HUES6 (cell line): Measurements from ENCODE around the gene TARS3.
"Not testable (repeated sequence)": the region's sequence is repeated elsewhere in the genome, so short reads cannot be mapped to it uniquely, and the experiment has no call there.

Source experiments
- H3K27ac ChIP-seq: 2 replicates; pipeline ENCODE4 v1.7.0; 2013; ENCODE audit warnings: low read depth, mild to moderate bottlenecking, low read length, inconsistent platforms
- H3K27me3 ChIP-seq: 2 replicates; pipeline ENCODE4 v1.6.1; 2013; ENCODE audit warnings: low read length; ENCODE audit not compliant: control insufficient read depth, insufficient read depth
- H3K36me3 ChIP-seq: 2 replicates; pipeline ENCODE4 v1.6.1; 2013; ENCODE audit warnings: low read length; ENCODE audit not compliant: control insufficient read depth, insufficient read depth
- H3K4me1 ChIP-seq: 2 replicates; pipeline ENCODE4 v1.6.1; 2013; ENCODE audit warnings: low read length; ENCODE audit not compliant: control insufficient read depth, insufficient read depth
- H3K4me3 ChIP-seq: 2 replicates; pipeline ENCODE4 v1.5.1; 2013; ENCODE audit warnings: low read depth, low read length
- H3K9ac ChIP-seq: one replicate; pipeline ENCODE4 v1.6.1; 2013; ENCODE audit warnings: mild to moderate bottlenecking, low read length
- H3K9me3 ChIP-seq: 2 replicates; pipeline ENCODE4 v1.6.1; 2013; ENCODE audit warnings: low read depth, low read length; ENCODE audit not compliant: control insufficient read depth, insufficient read depth

The TARS3 gene

GRCh38 chr15:101654624-101655337, 69.5 kb downstream of the TARS3 start:
- H3K9ac ChIP-seq, H3K27ac ChIP-seq, H3K36me3 ChIP-seq, H3K4me3 ChIP-seq, H3K4me1 ChIP-seq, H3K9me3 ChIP-seq, H3K27me3 ChIP-seq: not testable (repeated sequence)

GRCh38 chr15:101654171-101654570, 70.1 kb downstream of the TARS3 start:
- Histone ChIP-seq H3K4me3 (no peak overlapping the region), H3K9ac (no peak overlapping the region), H3K4me1 (peaks cover 6% of the 10 kb centered on the region), H3K27ac (no peak overlapping the region), H3K36me3 (peaks cover 10% of the 10 kb centered on the region; the same call in 1 of the 2 replicates), H3K9me3 (peaks cover 2% of the 10 kb centered on the region; the same call in 1 of the 2 replicates), H3K27me3 (no peaks in the 10 kb centered on the region)

- Histone ChIP-seq H3K4me1 (peaks cover 6% of the 10 kb centered on the region), H3K9me3 (peaks cover 2% of the 10 kb centered on the region; the same call in 1 of the 2 replicates), H3K27ac (no peak overlapping the region), H3K27me3 (no peaks in the 10 kb centered on the region), H3K9ac (peak overlapping the region; percentile 89), H3K36me3 (peaks cover 22% of the 10 kb centered on the region), H3K4me3 (peak overlapping the region; percentile 79)
Observed at GRCh38 chr15:101652786-101653430, 71.4 kb downstream of the TARS3 start.

- peaks cover 6% of the 10 kb centered on the region for H3K4me1 ChIP-seq
- H3K27ac ChIP-seq: peak within 1 kb of the TSS; percentile 48; the same call in 1 of the 2 replicates
- no peaks in the 10 kb centered on the region for H3K27me3 ChIP-seq
- H3K9ac ChIP-seq: peak within 1 kb of the TSS; percentile 89
- peaks cover 2% of the 10 kb centered on the region; the same call in 1 of the 2 replicates for H3K9me3 ChIP-seq
- H3K36me3 ChIP-seq: peaks cover 26% of the 10 kb centered on the region
- peak within 1 kb of the TSS; percentile 79 for H3K4me3 ChIP-seq
Observed at GRCh38 chr15:101652098-101652785, 72.0 kb downstream of the TARS3 start, which contains the start of gene TM2D3. TSS of gene TM2D3 (minus strand) at chr15:101652381. CDS start at chr15:101652361, 20 bp downstream.

GRCh38 chr15:101651554-101652097, 72.6 kb downstream of the TARS3 start:
- Histone ChIP-seq H3K27ac (peak overlapping the region; percentile 48; the same call in 1 of the 2 replicates), H3K27me3 (no peaks in the 10 kb centered on the region), H3K4me1 (peaks cover 6% of the 10 kb centered on the region), H3K4me3 (peak overlapping the region; percentile 79), H3K9ac (peak overlapping the region; percentile 89), H3K36me3 (peaks cover 32% of the 10 kb centered on the region), H3K9me3 (peaks cover 2% of the 10 kb centered on the region; the same call in 1 of the 2 replicates)

GRCh38 chr15:101650145-101650544, 74.1 kb downstream of the TARS3 start:
- H3K4me3 ChIP-seq: no peak overlapping the region
- H3K9me3 ChIP-seq: no peaks in the 10 kb centered on the region
- peaks cover 45% of the 10 kb centered on the region for H3K36me3 ChIP-seq
- H3K27ac ChIP-seq: no peak overlapping the region
- no peaks in the 10 kb centered on the region for H3K27me3 ChIP-seq
- H3K9ac ChIP-seq: no peak overlapping the region
- peaks cover 6% of the 10 kb centered on the region for H3K4me1 ChIP-seq

- H3K4me1 ChIP-seq: peaks cover 6% of the 10 kb centered on the region
Observed at GRCh38 chr15:101648356-101648755, 75.9 kb downstream of the TARS3 start.

GRCh38 chr15:101647251-101647650, 77.0 kb downstream of the TARS3 start:
- H3K27ac ChIP-seq: no peak overlapping the region
- H3K4me3 ChIP-seq: no peak overlapping the region
- H3K9me3 ChIP-seq: no peaks in the 10 kb centered on the region
- H3K9ac ChIP-seq: no peak overlapping the region
- H3K36me3 ChIP-seq: peaks cover 62% of the 10 kb centered on the region
- H3K4me1 ChIP-seq: peaks cover 6% of the 10 kb centered on the region
- H3K27me3 ChIP-seq: no peaks in the 10 kb centered on the region

More at GRCh38 chr15:101648356-101648755, 75.9 kb downstream of the TARS3 start:
- Histone ChIP-seq H3K9ac (no peak overlapping the region), H3K36me3 (peaks cover 62% of the 10 kb centered on the region), H3K9me3 (no peaks in the 10 kb centered on the region), H3K27me3 (no peaks in the 10 kb centered on the region), H3K27ac (no peak overlapping the region), H3K4me3 (no peak overlapping the region)

GRCh38 chr15:101646672-101647071, 77.6 kb downstream of the TARS3 start:
- H3K4me1 ChIP-seq: peaks cover 6% of the 10 kb centered on the region
- no peak overlapping the region for H3K9ac ChIP-seq
- H3K27me3 ChIP-seq: no peaks in the 10 kb centered on the region
- H3K27ac ChIP-seq: no peak overlapping the region
- no peaks in the 10 kb centered on the region for H3K9me3 ChIP-seq
- no peak overlapping the region for H3K4me3 ChIP-seq
- peaks cover 62% of the 10 kb centered on the region for H3K36me3 ChIP-seq

- Histone ChIP-seq H3K9me3 (no peaks in the 10 kb centered on the region), H3K27ac (no peak overlapping the region), H3K27me3 (no peaks in the 10 kb centered on the region), H3K4me1 (peaks cover 8% of the 10 kb centered on the region), H3K4me3 (no peak overlapping the region), H3K36me3 (peaks cover 48% of the 10 kb centered on the region), H3K9ac (no peak overlapping the region)
Observed at GRCh38 chr15:101642361-101642760, 81.9 kb downstream of the TARS3 start.
